ENCODE measurements around the gene ANKHD1. TPM values are rescaled to one million over a fixed set of nuclear protein-coding genes. Genes with fewer than 3 reads are reported as not detected.
"Not testable (repeated sequence)": the region's sequence is repeated elsewhere in the genome, so short reads cannot be mapped to it uniquely, and the experiment has no call there.

The ANKHD1 gene
- total RNA-seq, 1 donor from 2014 or later: 105 TPM

DNA sequence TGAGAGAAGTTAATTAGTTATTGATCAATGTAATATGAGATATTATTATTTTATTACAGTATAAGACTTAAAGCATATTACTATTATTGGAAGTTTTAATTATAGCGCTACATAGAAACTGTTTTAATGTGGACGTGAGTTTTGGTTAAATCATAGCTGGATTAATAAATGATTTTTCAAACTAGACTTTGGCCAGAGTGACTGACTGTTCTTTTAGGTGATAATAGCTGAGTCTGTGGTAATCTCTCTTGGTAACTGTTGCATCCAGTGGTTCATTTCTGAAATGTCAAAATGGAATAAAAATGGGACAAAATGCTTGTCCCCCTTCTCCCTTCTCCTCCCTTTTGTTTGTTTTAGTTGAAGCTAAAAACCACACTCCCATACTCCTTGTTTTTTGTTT, 28.1 kb downstream of the ANKHD1 start:
- no peaks in the 10 kb centered on the region for H3K27me3 Mint-ChIP-seq (ENCODE audit: unreplicated experiment)
- TF ChIP-seq, protein P1, sequence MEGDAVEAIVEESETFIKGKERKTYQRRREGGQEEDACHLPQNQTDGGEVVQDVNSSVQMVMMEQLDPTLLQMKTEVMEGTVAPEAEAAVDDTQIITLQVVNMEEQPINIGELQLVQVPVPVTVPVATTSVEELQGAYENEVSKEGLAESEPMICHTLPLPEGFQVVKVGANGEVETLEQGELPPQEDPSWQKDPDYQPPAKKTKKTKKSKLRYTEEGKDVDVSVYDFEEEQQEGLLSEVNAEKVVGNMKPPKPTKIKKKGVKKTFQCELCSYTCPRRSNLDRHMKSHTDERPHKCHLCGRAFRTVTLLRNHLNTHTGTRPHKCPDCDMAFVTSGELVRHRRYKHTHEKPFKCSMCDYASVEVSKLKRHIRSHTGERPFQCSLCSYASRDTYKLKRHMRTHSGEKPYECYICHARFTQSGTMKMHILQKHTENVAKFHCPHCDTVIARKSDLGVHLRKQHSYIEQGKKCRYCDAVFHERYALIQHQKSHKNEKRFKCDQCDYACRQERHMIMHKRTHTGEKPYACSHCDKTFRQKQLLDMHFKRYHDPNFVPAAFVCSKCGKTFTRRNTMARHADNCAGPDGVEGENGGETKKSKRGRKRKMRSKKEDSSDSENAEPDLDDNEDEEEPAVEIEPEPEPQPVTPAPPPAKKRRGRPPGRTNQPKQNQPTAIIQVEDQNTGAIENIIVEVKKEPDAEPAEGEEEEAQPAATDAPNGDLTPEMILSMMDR (IDR thresholded peaks at IDR 0.05; ENCODE audit: partially characterized antibody, unreplicated experiment): no peak
- no peaks in the 10 kb centered on the region for H3K4me1 Mint-ChIP-seq (ENCODE audit: low read depth, unreplicated experiment)
- no peaks in the 10 kb centered on the region for H3K36me3 Mint-ChIP-seq (ENCODE audit: unreplicated experiment)
- no peak for DNase-seq
- H3K4me3 Mint-ChIP-seq (ENCODE audit: unreplicated experiment): no peak overlapping the region
- peaks cover 4% of the 10 kb centered on the region for H3K9me3 Mint-ChIP-seq (ENCODE audit: unreplicated experiment)
- no peak overlapping the region for H3K27ac Mint-ChIP-seq (ENCODE audit: unreplicated experiment)

DNA sequence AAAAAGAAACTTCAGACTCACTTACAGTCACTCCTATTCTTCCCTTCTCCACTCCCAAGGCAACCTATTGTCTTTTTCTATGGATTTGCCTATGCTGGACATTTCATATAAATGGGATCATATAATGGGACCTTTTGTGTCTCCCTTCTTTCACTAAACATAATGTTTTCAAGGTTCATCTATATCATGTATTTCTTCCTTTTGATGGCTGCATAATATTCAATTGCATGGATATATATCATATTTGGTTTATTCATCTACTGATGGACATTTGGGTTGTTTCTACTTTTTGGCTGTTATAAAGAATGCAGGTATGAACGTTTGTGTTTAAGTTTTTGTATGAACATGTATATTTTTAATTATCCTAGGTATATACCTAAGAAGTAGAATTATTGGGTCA, 30.6 kb downstream of the ANKHD1 start:
- H3K27me3 Mint-ChIP-seq (ENCODE audit: unreplicated experiment): no peaks in the 10 kb centered on the region
- peaks cover 2% of the 10 kb centered on the region for H3K9me3 Mint-ChIP-seq (ENCODE audit: unreplicated experiment)
- H3K36me3 Mint-ChIP-seq (ENCODE audit: unreplicated experiment): no peaks in the 10 kb centered on the region
- H3K4me1 Mint-ChIP-seq (ENCODE audit: low read depth, unreplicated experiment): no peaks in the 10 kb centered on the region
- H3K4me3 Mint-ChIP-seq (ENCODE audit: unreplicated experiment): no peak overlapping the region
- DNase-seq: no peak
- TF ChIP-seq, protein P1 (IDR thresholded peaks at IDR 0.05; ENCODE audit: partially characterized antibody, unreplicated experiment): no peak
- H3K27ac Mint-ChIP-seq (ENCODE audit: unreplicated experiment): no peak overlapping the region

DNA sequence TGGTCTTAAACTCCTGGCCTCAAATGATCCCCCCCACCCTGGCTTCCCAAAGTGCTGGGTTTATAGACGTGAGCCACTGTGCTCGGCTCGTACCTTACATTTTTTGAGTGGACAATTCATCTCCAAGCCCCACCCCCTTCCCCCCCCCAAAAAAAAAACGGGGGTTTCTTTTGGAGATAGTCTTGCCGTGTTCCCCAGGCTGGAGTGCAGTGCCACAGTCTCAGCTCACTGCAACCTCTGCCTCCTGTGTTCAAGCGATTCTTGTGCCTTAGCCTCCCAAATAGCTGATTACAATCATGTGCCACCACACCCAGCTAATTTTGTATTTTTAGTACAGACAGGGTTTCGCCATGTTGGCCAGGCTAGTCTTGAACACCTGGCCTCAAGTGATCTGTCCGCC, 31.3 kb downstream of the ANKHD1 start:
- Mint-ChIP-seq H3K27ac (ENCODE audit: unreplicated experiment) (no peak overlapping the region), H3K4me3 (ENCODE audit: unreplicated experiment) (no peak overlapping the region)
- TF ChIP-seq, protein P1 (IDR thresholded peaks at IDR 0.05; ENCODE audit: partially characterized antibody, unreplicated experiment): no peak

DNA sequence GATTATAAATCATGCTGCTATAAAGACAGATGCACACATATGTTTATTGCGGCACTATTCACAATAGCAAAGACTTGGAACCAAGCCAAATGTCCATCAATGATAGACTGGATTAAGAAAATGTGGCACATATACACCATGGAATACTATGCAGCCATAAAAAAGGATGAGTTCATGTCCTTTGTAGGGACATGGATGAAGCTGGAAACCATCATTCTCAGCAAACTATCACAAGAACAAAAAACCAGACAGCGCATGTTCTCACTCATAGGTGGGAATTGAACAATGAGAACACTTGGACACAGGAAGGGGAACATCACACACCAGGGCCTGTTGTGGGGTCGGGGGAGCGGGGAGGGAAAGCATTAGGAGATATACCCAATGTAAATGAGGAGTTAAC, 55.7 kb downstream of the ANKHD1 start:
- not testable (repeated sequence) for H3K4me1 Mint-ChIP-seq (ENCODE audit: low read depth, unreplicated experiment)
- peaks cover 11% of the 10 kb centered on the region for H3K36me3 Mint-ChIP-seq (ENCODE audit: unreplicated experiment)

More for the DNA sequence above, 31.3 kb downstream of the ANKHD1 start:
- no peaks in the 10 kb centered on the region for H3K36me3 Mint-ChIP-seq (ENCODE audit: unreplicated experiment)
- peaks cover 2% of the 10 kb centered on the region for H3K9me3 Mint-ChIP-seq (ENCODE audit: unreplicated experiment)
- no peak for DNase-seq
- no peaks in the 10 kb centered on the region for H3K4me1 Mint-ChIP-seq (ENCODE audit: low read depth, unreplicated experiment)
- H3K27me3 Mint-ChIP-seq (ENCODE audit: unreplicated experiment): no peaks in the 10 kb centered on the region

DNA sequence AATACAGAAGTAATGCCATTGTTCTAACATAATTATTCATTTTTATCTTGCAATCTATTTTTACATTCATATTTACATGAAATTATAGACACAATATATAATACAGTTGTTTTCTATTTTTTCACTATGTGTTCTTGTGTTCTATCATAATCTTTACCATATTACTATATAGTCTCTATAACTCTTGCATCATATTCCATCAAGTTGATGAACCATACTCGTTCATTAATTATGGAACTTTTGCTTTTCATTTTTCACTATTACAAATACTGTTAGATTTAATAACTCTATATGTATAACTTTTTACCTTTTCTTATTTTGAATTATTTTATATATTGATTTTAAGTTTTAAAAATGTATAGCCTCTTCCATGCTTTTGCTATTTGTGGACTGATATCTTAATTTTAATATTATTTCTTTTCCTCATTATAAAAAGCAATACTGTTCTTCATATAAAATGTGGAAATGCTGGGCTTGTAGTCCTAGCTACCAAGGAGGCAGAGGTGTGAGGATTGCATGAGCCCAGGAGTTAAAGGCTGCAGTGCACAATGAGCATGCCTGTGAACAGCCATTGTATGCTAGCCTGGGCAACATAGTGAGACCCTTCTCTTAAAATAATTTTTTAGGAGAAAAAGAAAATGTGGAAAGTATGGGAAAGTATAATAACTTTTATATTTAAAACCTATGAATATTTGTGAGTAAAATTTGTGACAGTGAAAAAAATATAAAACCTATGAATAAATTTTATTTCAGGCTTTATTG, 65.5 kb downstream of the ANKHD1 start:
- TF ChIP-seq, protein P1 (IDR thresholded peaks at IDR 0.05; ENCODE audit: partially characterized antibody, unreplicated experiment): no peak
- Mint-ChIP-seq H3K27me3 (ENCODE audit: unreplicated experiment) (no peaks in the 10 kb centered on the region), H3K4me3 (ENCODE audit: unreplicated experiment) (no peak overlapping the region), H3K36me3 (ENCODE audit: unreplicated experiment) (no peaks in the 10 kb centered on the region), H3K9me3 (ENCODE audit: unreplicated experiment) (no peaks in the 10 kb centered on the region), H3K27ac (ENCODE audit: unreplicated experiment) (no peak overlapping the region), H3K4me1 (ENCODE audit: low read depth, unreplicated experiment) (no peaks in the 10 kb centered on the region)
- no peak for DNase-seq

More for the DNA sequence above, 55.7 kb downstream of the ANKHD1 start:
- not testable (repeated sequence) for H3K9me3 Mint-ChIP-seq (ENCODE audit: unreplicated experiment); H3K4me3 Mint-ChIP-seq (ENCODE audit: unreplicated experiment); H3K27ac Mint-ChIP-seq (ENCODE audit: unreplicated experiment); H3K27me3 Mint-ChIP-seq (ENCODE audit: unreplicated experiment); DNase-seq
